DOHH2 (cell line): ENCODE results near the gene CPLX1.

ENCODE experiments used
- EZH2phosphoT487 ChIP-seq: fragments of 200-600 bp; sonication (generic); IDR thresholded peaks from 2 replicates; pipeline ENCODE4 v1.6.1; 2017; ENCODE audit warnings: borderline replicate concordance, mild to moderate bottlenecking, antibody characterized with exemption, low read length, moderate library complexity, mixed read lengths
- TF ChIP-seq, protein P1 (sequence below): fragments of 200-600 bp; sonication (generic); IDR thresholded peaks from one replicate; pipeline ENCODE4 v1.5.1; 2014; ENCODE audit warnings: antibody characterized with exemption, mild to moderate bottlenecking, low read depth, low read length; ENCODE audit not compliant: poor library complexity, severe bottlenecking

DNA sequence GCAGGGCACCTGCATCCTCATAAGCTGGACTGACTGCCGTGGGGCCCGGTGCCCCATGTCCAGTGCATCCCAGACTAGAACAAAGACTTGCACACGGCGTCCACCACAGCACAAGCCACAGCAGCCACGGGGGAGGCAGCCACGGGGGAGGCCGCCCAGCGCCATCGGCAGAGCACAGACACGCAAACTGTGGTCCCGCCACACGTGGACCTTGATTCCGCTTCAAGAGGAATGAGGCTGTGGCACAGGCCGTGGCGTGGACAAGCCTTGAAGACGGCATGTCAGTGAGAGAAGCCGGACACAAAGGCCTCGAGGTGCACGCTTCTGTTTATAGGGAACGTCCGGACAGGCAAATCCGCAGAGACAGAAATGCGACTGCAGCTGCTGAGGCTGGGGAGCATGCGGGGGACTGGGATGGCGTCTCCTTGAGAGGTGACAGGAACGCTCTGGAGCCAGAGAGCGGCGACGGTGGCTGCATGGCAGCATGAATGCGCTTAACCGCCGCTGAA is 10.1 kb upstream of the CPLX1 start:
- TF ChIP-seq, protein P1, sequence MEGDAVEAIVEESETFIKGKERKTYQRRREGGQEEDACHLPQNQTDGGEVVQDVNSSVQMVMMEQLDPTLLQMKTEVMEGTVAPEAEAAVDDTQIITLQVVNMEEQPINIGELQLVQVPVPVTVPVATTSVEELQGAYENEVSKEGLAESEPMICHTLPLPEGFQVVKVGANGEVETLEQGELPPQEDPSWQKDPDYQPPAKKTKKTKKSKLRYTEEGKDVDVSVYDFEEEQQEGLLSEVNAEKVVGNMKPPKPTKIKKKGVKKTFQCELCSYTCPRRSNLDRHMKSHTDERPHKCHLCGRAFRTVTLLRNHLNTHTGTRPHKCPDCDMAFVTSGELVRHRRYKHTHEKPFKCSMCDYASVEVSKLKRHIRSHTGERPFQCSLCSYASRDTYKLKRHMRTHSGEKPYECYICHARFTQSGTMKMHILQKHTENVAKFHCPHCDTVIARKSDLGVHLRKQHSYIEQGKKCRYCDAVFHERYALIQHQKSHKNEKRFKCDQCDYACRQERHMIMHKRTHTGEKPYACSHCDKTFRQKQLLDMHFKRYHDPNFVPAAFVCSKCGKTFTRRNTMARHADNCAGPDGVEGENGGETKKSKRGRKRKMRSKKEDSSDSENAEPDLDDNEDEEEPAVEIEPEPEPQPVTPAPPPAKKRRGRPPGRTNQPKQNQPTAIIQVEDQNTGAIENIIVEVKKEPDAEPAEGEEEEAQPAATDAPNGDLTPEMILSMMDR = no peak
- no peak for TF ChIP-seq EZH2phosphoT487
